IgD-negative memory B cell (primary cell): ENCODE results near the gene F8A1. TPM values are rescaled to one million over a fixed set of nuclear protein-coding genes. Genes with fewer than 3 reads are reported as not detected.
"Not testable (repeated sequence)": the region's sequence is repeated elsewhere in the genome, so short reads cannot be mapped to it uniquely, and the experiment has no call there.

ENCODE experiments used
- H3K27ac Mint-ChIP-seq, 3 donors: one replicate each; pipeline ENCODE4 v1.8.0; 2020 to 2022; ENCODE audit warnings: mild to moderate bottlenecking in 3 of 3, mixed read lengths in 3 of 3, moderate library complexity in 1 of 3
- H3K27me3 Mint-ChIP-seq: one replicate; pipeline ENCODE4 v1.8.0; 2021; ENCODE audit warnings: mixed read lengths
- H3K36me3 Mint-ChIP-seq: one replicate; pipeline ENCODE4 v1.8.0; 2020; ENCODE audit warnings: mild to moderate bottlenecking, mixed read lengths
- H3K4me1 Mint-ChIP-seq, 3 donors: one replicate each; pipeline ENCODE4 v1.8.0; 2020 to 2022; ENCODE audit warnings: mixed read lengths in 3 of 3, mild to moderate bottlenecking in 1 of 3
- H3K4me3 Mint-ChIP-seq, 4 donors: one replicate each; pipeline ENCODE4 v1.8.0; 2020 to 2022; ENCODE audit warnings: mild to moderate bottlenecking in 4 of 4, mixed read lengths in 4 of 4, moderate library complexity in 3 of 4
- H3K9me3 Mint-ChIP-seq, 3 donors: one replicate each; pipeline ENCODE4 v1.8.0; 2020 to 2021; ENCODE audit warnings: mixed read lengths in 3 of 3, mild to moderate bottlenecking in 1 of 3
- polyA plus RNA-seq: library from polyadenylated mRNA; unstranded; fragments of 300-500 nt; fragmentation: Illumina TruSeq; gene quantifications from one replicate; pipeline ENCODE4 v1.2.3, GENCODE V29; 2021

F8A1 gene
- polyA plus RNA-seq, 1 donor from 2014 or later: 29.7 TPM

- H3K4me3 Mint-ChIP-seq, H3K27me3 Mint-ChIP-seq, H3K36me3 Mint-ChIP-seq, H3K27ac Mint-ChIP-seq, H3K4me1 Mint-ChIP-seq: not testable (repeated sequence)
- H3K9me3 Mint-ChIP-seq: peaks cover 0 to 10% (median 3%) of the 10 kb centered on the region in 3 donors
These were observed 24.4 kb downstream of the F8A1 start for GRCh38 chrX:154910528-154910927.

- no peak overlapping the region for H3K27ac Mint-ChIP-seq
- H3K27me3 Mint-ChIP-seq: no peaks in the 10 kb centered on the region
- peaks cover 0 to 10% (median 3%) of the 10 kb centered on the region in 3 donors for H3K9me3 Mint-ChIP-seq
- peaks cover 0 to 6% (median 5%) of the 10 kb centered on the region in 3 donors for H3K4me1 Mint-ChIP-seq
- H3K36me3 Mint-ChIP-seq: no peaks in the 10 kb centered on the region
- H3K4me3 Mint-ChIP-seq: no peak overlapping the region
These were observed 27.9 kb downstream of the F8A1 start for GRCh38 chrX:154914052-154914451.

DNA sequence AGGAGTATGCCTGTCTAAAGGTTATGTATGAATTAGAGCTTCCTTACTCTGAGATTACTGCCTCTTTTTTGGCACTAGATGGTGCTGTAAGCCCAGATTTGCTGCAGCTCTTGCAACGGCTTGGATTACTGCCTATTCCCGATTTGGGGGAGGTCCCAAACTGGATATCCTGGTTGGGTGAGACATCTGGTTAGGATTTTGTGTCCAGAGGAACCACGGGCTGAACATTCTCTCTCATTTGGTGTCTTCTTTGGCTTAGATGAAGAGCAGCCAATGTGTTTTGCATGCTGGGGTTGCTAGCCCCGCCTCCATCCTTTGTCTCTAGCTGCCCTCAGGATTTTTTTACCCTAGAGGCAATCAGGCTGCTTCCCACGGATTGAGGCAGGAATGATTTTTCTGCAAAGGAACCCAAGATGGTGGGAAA lies 31.9 kb downstream of the F8A1 start:
- Mint-ChIP-seq H3K27me3 (no peaks in the 10 kb centered on the region), H3K4me1 (peaks cover 0 to 6% (median 5%) of the 10 kb centered on the region in 3 donors), H3K36me3 (peaks cover 3% of the 10 kb centered on the region), H3K4me3 (peak overlapping the region in 3 of 4 donors; percentile 61 to 83 (median 79)), H3K9me3 (peaks cover 0 to 4% (median 2%) of the 10 kb centered on the region in 3 donors), H3K27ac (no peak overlapping the region)

- H3K9me3 Mint-ChIP-seq, H3K4me3 Mint-ChIP-seq, H3K27me3 Mint-ChIP-seq, H3K4me1 Mint-ChIP-seq, H3K36me3 Mint-ChIP-seq, H3K27ac Mint-ChIP-seq: not testable (repeated sequence)
These were observed 38.6 kb downstream of the F8A1 start for GRCh38 chrX:154924771-154925170.

Other genes starting within 250 kb of the F8A1 start
- not detected for gene CTAG2, start 232.8 kb upstream of the F8A1 start, polyA plus RNA-seq
- gene GAB3, start 135.3 kb upstream of the F8A1 start, polyA plus RNA-seq: 3.0 TPM
- 34.4 TPM for gene DKC1, start 123.5 kb upstream of the F8A1 start, polyA plus RNA-seq
- 9.9 TPM for gene MPP1, start 80.9 kb upstream of the F8A1 start, polyA plus RNA-seq
- not detected for gene SMIM9, start 51.7 kb upstream of the F8A1 start, polyA plus RNA-seq
- gene F8, start 136.4 kb downstream of the F8A1 start, polyA plus RNA-seq: 2.7 TPM
- 169 TPM for gene FUNDC2, start 140.5 kb downstream of the F8A1 start, polyA plus RNA-seq
- 19.7 TPM for gene CMC4, start 184.8 kb downstream of the F8A1 start, polyA plus RNA-seq
- gene MTCP1, start 184.8 kb downstream of the F8A1 start, polyA plus RNA-seq: 22.6 TPM
- 23.4 TPM for gene BRCC3, start 185.2 kb downstream of the F8A1 start, polyA plus RNA-seq